Measurements from ENCODE around the gene USP36.

USP36 gene

DNA sequence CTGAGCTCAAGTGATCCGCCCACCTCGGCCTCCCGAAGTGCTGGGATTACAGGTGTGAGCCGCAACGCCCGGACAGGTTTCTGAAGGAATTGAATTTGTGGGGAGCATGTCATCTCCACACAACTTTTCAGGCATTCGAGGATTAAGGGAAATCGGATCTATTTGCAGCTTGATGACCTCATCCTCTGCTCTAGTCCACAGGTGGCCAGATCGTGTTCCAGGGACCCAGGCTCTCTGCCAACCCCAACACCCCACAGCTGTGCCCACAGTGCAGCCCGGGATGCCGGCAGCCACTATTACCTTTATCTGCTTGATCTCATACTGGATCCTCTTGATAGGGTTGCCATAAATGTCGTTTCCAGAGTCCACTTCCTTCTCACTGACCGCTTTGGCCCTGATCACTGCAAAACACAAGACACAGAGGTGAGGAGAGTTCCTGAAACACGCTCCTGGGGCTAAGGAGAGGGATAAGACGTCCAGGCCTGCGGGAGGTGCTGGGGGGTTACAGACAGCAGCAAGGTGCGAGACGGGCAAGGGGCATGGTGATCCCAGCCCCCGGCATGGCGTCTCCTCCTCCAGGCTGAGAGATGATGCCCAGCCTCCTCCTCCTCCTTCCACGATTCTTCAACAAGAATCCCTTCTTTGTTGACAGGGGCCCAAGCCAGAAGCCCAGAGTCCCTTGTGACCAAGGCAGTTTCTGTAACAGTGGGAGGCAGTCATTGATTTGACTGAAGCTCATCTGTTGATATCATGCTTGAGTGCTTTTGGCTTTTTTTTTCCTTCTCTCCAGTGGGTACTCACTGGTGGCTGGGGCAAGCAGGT is 33.1 kb upstream of the USP36 start:
- in situ Hi-C loops (cut with MboI; ENCODE audit: low sequenced_read_pairs), result no loop called here

DNA sequence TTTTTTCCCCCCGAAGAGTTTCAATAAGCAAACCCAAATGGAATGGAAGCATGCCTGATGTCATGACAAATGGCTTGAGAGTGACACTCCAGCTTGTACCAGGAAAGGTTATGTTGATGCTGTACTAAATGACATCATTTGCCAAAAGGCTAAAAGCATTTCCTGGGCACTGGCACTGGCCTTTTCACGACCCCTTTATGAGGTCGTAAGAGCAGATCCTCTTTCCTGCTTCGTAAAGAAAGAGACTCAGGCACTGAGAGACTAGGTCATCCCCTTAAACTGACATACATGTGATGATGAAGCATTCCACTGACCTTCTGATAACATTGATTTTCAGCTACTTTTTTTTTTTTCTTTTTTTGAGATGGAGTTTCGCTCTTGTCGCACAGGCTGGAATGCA is 31.9 kb upstream of the USP36 start:
- in situ Hi-C loops (cut with MboI; ENCODE audit: low sequenced_read_pairs), result no loop called here

- in situ Hi-C loops (cut with MboI; ENCODE audit: low sequenced_read_pairs), result no loop called here
Measured at GRCh38 chr17:78870621-78871020, 30.0 kb upstream of the USP36 start.

- in situ Hi-C loops (cut with MboI; ENCODE audit: low sequenced_read_pairs), result loop anchor here (10.0 kb wide), 1 partner anchor 96 kb away; no protein-coding TSS in a partner anchor
Measured at GRCh38 chr17:78868391-78868790, 27.8 kb upstream of the USP36 start.

- in situ Hi-C loops (cut with MboI; ENCODE audit: low sequenced_read_pairs), result loop anchor here (10.0 kb wide), 1 partner anchor 98 kb away; no protein-coding TSS in a partner anchor
Measured at GRCh38 chr17:78867046-78867445, 26.4 kb upstream of the USP36 start.

- in situ Hi-C loops (cut with MboI; ENCODE audit: low sequenced_read_pairs), result loop anchor here (10.0 kb wide), 1 partner anchor 99 kb away; no protein-coding TSS in a partner anchor
Measured at GRCh38 chr17:78865682-78866390, 25.2 kb upstream of the USP36 start.

DNA sequence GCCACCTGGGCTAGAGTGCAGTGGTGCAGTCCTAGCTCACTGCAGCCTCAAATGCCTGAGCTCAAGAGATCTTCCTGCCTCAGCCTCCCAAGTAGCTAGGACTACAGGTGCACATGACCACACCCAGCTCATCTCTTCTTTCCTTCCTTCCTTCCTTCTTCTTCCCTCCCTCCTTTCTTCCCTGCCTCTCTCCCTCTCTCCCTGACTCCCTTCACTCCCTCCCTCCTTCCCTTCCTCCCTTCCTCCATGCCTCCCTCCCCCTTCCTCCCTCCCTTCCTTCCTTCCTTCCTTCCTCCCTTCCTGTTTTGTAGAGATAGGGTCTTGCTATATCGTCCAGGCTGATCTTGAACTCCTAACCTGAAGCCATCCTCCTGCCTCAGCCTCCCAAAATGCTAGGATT is 23.5 kb upstream of the USP36 start:
- in situ Hi-C loops (cut with MboI; ENCODE audit: low sequenced_read_pairs), result loop anchor here (10.0 kb wide), 1 partner anchor 101 kb away; no protein-coding TSS in a partner anchor

DNA sequence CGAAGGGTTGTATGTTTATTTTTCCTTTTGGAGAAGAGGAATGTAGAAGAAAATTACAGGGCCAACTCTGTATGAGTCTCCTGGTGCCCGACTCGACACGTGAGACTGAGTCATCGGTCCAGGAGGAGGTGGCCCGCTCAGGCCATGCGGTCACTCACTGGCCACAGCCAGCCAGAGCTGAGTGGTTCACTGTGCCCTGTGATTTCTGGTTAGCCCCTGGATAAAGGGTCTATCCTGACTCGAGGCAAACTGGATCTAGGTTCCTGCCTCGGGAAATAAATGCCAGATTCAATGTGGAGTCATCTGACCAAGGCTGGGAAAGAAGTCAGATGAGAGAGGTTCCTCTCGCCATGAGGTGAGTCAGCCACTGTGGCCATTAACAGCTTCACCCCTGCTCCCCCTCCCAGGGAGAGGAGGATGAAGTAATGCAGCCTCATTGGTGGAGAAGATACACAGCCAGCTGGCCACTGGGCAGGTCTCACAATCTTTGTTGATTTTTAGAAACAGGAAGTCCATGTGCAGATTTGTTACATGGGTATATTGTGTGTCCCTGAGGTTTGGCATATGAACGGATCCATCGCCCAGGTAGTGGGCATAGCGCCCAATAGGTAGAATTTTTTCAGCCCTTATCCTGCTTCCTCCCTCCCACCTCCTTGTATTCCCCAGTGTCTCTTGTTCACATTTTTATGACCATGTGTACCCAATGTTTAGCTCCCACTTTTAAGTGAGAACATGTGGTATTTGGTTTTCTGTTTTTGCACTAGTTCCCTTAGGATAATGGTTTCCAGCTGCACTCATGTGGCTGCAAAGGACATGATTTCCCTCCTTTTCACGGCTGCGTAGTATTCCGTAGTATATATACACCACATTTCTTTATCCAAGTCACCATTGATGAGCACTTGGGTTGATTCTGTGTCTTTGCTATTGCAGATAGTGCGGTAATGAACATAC is 21.7 kb upstream of the USP36 start:
- in situ Hi-C loops (cut with MboI; ENCODE audit: low sequenced_read_pairs), result loop anchor here (10.0 kb wide), 1 partner anchor 102 kb away; no protein-coding TSS in a partner anchor

- in situ Hi-C loops (cut with MboI; ENCODE audit: low sequenced_read_pairs), result loop anchor here (10.0 kb wide), 1 partner anchor 104 kb away; no protein-coding TSS in a partner anchor
Measured at GRCh38 chr17:78861229-78861628, 20.6 kb upstream of the USP36 start.

DNA sequence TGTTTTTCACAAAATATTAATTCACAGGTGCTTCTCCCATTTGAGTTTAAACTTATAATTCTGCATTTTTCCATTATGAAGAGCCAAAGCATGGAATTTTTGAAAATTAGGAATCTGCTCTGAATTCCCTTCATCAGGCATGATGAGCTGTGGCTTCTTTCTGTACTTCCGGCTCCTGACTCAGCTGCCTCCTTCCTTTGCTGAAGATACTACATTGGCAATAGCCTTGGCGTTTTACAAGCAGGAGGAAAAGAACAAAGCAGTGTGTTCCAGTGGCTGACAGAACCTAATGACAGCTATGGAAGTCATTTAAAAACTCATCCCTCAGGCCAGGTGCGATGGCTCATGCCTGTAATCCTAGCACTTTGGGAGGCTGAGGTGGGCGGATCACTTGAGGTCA is 18.4 kb upstream of the USP36 start:
- in situ Hi-C loops (cut with MboI; ENCODE audit: low sequenced_read_pairs), result no loop called here

DNA sequence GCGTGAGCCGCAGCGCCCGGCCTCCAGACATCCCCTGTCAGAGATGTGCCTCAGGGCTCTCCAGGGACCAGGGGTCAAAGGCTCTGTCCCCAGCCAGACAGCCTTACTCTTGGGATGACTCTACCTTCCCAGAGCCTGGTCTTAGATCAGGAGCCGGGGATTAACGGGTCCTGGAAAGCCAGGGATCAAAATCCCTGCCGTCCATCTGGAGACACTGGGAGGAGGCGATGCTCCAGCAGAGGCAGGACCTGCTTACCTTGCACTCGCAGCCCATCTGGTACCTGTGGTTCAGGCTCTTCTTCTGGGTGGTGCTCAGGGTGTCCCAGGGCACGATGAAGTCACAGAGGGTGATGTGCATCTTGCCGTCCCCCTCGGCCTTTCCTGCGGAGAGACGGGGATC is 16.7 kb upstream of the USP36 start:
- in situ Hi-C loops (cut with MboI; ENCODE audit: low sequenced_read_pairs), result no loop called here

DNA sequence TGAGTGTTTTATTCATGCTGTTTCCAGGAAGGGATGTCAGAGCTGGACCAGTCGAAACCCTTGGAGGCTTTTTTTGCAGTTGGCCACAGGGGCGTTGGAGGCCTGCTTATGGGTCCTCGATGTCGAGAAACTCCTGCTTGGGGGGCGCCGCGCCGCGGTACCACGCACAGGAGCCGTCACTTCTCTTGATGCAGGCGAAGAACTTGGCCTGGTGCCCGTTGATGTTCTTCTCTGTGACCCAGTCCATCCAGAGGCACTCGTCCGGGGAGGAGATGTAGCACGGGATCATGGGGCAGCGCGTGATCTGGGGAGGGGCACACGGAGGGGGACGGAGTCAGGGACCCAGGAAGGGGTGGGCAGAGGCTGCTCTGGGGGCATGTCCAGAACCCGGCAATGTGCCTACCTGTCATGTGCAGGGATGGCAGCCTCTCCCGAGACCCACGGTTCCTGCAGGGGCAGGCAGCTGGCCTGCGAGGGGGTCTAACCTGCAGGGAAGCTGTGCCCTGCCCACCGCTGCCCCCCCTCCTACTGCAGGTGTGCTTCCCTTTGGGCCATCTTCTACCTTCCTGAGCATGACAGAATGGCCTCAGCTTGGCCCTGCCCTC is 15.0 kb upstream of the USP36 start:
- in situ Hi-C loops (cut with MboI; ENCODE audit: low sequenced_read_pairs), result no loop called here

- in situ Hi-C loops (cut with MboI; ENCODE audit: low sequenced_read_pairs), result no loop called here
Measured at GRCh38 chr17:78854508-78854907, 13.9 kb upstream of the USP36 start.

DNA sequence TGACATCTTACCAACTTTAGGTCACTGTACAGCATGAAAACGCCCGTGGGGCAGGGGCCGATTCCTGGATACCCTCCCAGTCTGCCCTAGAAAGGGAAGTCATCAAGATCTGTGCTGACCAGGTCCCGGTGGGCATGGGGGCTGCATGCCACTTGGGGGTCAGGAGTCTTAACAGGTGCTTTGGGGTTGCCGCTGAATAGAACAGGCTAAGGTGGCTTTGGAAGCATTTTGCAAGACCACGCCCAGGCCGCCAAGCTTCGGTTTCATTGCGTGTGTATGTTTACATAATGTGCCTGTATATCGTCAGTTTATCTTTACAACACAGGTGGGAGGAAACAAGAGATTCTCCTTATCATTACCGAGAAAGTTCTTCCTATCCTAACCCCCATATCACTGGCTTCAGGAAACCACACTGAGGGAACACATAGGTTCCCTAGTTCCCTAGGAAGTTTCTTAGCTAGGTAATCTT is 13.3 kb upstream of the USP36 start:
- in situ Hi-C loops (cut with MboI; ENCODE audit: low sequenced_read_pairs), result no loop called here

- in situ Hi-C loops (cut with MboI; ENCODE audit: low sequenced_read_pairs), result no loop called here
Measured at GRCh38 chr17:78852709-78853121, 12.1 kb upstream of the USP36 start.

DNA sequence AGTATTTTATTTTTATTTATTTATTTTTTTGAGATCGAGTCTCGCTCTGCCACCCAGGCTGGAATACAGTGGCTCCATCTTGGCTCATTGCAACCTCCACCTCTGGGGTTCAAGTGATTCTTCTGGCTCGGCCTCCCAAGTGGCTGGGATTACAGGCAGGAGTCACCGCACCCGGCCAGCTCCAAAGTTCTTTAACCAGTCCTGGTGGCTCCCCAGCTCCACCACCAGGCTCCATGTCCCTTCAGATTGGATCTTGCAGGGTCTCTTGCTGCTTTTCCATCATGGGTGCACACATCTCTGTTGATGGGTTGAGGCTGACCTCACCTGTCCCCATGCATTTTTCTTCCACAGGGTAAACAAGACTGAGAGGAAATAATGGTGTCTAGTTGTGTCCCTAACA is 8.4 kb upstream of the USP36 start:
- in situ Hi-C loops (cut with MboI; ENCODE audit: low sequenced_read_pairs), result no loop called here

- in situ Hi-C loops (cut with MboI; ENCODE audit: low sequenced_read_pairs), result no loop called here
Measured at GRCh38 chr17:78847052-78847451, 6.4 kb upstream of the USP36 start.

DNA sequence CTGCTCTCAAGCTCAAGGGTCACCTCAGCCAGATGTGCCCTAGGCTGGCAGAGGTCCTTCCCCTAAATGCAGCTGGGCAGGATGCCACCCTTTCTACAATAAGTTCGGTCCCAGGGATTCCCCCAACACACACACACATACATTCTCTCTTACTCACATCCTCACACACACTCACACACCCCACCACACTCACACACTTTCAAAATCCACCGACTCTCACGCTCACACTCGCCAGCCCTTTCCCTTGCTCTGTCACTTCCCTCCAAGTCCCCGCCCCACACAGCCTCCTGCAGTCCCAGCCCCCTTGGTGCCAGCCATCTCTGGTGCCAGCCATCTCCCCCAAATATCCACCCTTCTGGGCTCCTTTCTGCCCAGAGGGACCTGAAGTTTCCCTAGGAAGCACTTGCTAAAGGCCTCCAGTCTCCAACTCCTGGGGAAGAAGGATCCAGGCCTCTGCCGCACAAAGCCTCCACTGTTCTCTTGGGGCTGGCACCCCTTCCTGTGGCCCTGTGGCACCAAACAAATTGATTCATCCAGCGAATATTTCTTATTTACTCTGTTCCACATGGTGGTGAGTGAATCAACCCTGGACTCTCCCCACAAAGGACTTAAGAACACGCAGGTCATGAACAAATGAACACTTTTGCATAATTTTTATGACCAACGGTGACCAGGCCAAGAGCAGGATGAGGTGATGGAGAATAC is 3.8 kb upstream of the USP36 start:
- in situ Hi-C loops (cut with MboI; ENCODE audit: low sequenced_read_pairs), result no loop called here

- in situ Hi-C loops (cut with MboI; ENCODE audit: low sequenced_read_pairs), result no loop called here
Measured at GRCh38 chr17:78842881-78843565, 2.4 kb upstream of the USP36 start.

Data from HL-60/S4 treated with retinoic acid at 250 ng/mL for 4 days and 3 days (cell line).